ENCODE data around the gene ZNF280D. TPM values are rescaled to one million over a fixed set of nuclear protein-coding genes. Genes with fewer than 3 reads are reported as not detected.

ZNF280D gene
- total RNA-seq, 1 donor from 2014 or later, result 25.1 TPM

GRCh38 chr15:56732135-56732885, 999 bp downstream of the ZNF280D start:
- Mint-ChIP-seq H3K9me3 (peaks cover 17% of the 10 kb centered on the region), H3K27me3 (ENCODE audit: low read depth) (no peaks in the 10 kb centered on the region), H3K36me3 (peaks cover 9% of the 10 kb centered on the region), H3K4me3 (peak overlapping the region; percentile 77), H3K27ac (peak overlapping the region; percentile 94), H3K4me1 (peaks cover 19% of the 10 kb centered on the region)
- DNase-seq (ENCODE audit: low spot score in 2 of 2, unreplicated experiment in 2 of 2), result no peak
- TF ChIP-seq CTCF (IDR thresholded peaks at IDR 0.05; ENCODE audit: unreplicated experiment), result no peak

- no peaks in the 10 kb centered on the region for H3K27me3 Mint-ChIP-seq (ENCODE audit: low read depth)
- no peak for TF ChIP-seq CTCF (IDR thresholded peaks at IDR 0.05; ENCODE audit: unreplicated experiment)
- H3K4me3 Mint-ChIP-seq, result no peak overlapping the region
- H3K36me3 Mint-ChIP-seq, result peaks cover 12% of the 10 kb centered on the region
- no peak for DNase-seq (ENCODE audit: low spot score in 2 of 2, unreplicated experiment in 2 of 2)
- H3K27ac Mint-ChIP-seq, result no peak overlapping the region
- peaks cover 17% of the 10 kb centered on the region for H3K9me3 Mint-ChIP-seq
- peaks cover 21% of the 10 kb centered on the region for H3K4me1 Mint-ChIP-seq
These were observed 1.8 kb downstream of the ZNF280D start for GRCh38 chr15:56731548-56731947.

GRCh38 chr15:56729561-56729960, 3.7 kb downstream of the ZNF280D start:
- peaks cover 6% of the 10 kb centered on the region for H3K36me3 Mint-ChIP-seq
- H3K9me3 Mint-ChIP-seq, result peaks cover 7% of the 10 kb centered on the region
- no peak for DNase-seq (ENCODE audit: low spot score in 2 of 2, unreplicated experiment in 2 of 2)
- H3K4me1 Mint-ChIP-seq, result peaks cover 28% of the 10 kb centered on the region
- no peak overlapping the region for H3K4me3 Mint-ChIP-seq
- no peak for TF ChIP-seq CTCF (IDR thresholded peaks at IDR 0.05; ENCODE audit: unreplicated experiment)
- no peak overlapping the region for H3K27ac Mint-ChIP-seq
- H3K27me3 Mint-ChIP-seq (ENCODE audit: low read depth), result no peaks in the 10 kb centered on the region

GRCh38 chr15:56725386-56725785, 7.9 kb downstream of the ZNF280D start:
- Mint-ChIP-seq H3K36me3 (peaks cover 10% of the 10 kb centered on the region), H3K27ac (peak overlapping the region; percentile 37), H3K9me3 (peaks cover 15% of the 10 kb centered on the region), H3K4me3 (no peak overlapping the region), H3K4me1 (peaks cover 9% of the 10 kb centered on the region), H3K27me3 (ENCODE audit: low read depth) (no peaks in the 10 kb centered on the region)
- no peak for DNase-seq (ENCODE audit: low spot score in 2 of 2, unreplicated experiment in 2 of 2)
- TF ChIP-seq CTCF (IDR thresholded peaks at IDR 0.05; ENCODE audit: unreplicated experiment), result no peak

- no peak for TF ChIP-seq CTCF (IDR thresholded peaks at IDR 0.05; ENCODE audit: unreplicated experiment)
- Mint-ChIP-seq H3K4me1 (peaks cover 9% of the 10 kb centered on the region), H3K4me3 (no peak overlapping the region), H3K36me3 (peaks cover 10% of the 10 kb centered on the region), H3K9me3 (peaks cover 19% of the 10 kb centered on the region), H3K27me3 (ENCODE audit: low read depth) (no peaks in the 10 kb centered on the region), H3K27ac (no peak overlapping the region)
- DNase-seq (ENCODE audit: low spot score in 2 of 2, unreplicated experiment in 2 of 2), result no peak
These were observed 9.1 kb downstream of the ZNF280D start for GRCh38 chr15:56724232-56724631.
